ENCODE data around the gene LGALS3BP. TPM values are rescaled to one million over a fixed set of nuclear protein-coding genes. Genes with fewer than 3 reads are reported as not detected.

LGALS3BP gene
- total and polyA plus RNA-seq, 2 of the 8 experiments (the other 6 are each of a cell fraction or from before 2014, with no cell fraction given) = 56.1 to 61.6 TPM

- TF ChIP-seq ATF3 (IDR thresholded peaks at IDR 0.05; ENCODE audit: insufficient read depth, low read depth, low read length) = no peak
- no peak for TF ChIP-seq CTBP2 (IDR thresholded peaks at IDR 0.05; ENCODE audit: borderline replicate concordance, insufficient read depth, insufficient read length, low read length)
- no peak for TF ChIP-seq CHD1 (IDR thresholded peaks at IDR 0.05; ENCODE audit: low read depth, low read length)
- no peak for TF ChIP-seq SP4 (IDR thresholded peaks at IDR 0.05; ENCODE audit: low read length)
Observed at GRCh38 chr17:79017546-79018369, 38.0 kb upstream of the LGALS3BP start (continued).

Measured in H1 (cell line).